ENCODE results near the gene RANBP3.
A peak's percentile ranks its signal among the peaks of the same experiment; 100 is the strongest.
"Not testable (repeated sequence)": the region's sequence is repeated elsewhere in the genome, so short reads cannot be mapped to it uniquely, and the experiment has no call there.

Gene RANBP3

DNA sequence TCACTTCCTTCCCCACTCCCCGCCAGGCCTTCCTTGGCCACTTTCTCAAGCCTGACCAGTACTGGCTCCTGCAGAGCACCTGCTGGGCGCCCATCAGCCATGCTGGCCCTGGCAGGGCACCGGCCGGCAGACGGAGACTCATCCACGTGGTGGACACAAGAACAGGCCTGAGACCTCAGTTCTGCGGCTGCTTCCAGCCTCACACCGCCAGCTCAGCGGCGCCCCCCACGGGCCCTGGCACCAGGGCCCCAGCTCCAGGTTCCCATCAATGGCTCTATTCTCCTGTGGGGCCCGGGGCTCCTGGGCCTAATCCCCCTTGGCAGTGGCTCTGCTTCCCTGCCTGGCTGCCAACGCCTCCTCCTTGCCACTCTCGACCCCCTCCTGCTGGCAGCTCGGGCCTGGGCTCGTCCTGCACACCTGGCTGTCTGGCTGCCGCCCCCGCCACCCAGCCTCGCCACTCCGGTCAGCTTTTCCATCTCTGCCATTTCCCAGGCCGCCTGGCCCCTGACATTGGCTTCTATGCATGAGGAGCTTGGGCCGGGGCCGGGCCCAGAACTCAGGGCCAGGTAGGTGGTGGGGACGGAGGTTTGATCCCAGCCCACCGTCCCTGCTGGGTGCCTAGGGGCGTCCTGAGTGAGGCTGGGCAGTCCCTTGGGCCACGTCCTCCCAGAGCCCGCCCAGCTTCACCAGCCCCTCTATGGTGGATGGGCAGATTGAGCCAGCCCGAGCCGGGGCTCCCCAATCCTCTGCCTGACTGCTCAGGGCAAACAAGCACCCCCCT lies 80.6 kb downstream of the RANBP3 start:
- DNase-seq: no peak

DNA sequence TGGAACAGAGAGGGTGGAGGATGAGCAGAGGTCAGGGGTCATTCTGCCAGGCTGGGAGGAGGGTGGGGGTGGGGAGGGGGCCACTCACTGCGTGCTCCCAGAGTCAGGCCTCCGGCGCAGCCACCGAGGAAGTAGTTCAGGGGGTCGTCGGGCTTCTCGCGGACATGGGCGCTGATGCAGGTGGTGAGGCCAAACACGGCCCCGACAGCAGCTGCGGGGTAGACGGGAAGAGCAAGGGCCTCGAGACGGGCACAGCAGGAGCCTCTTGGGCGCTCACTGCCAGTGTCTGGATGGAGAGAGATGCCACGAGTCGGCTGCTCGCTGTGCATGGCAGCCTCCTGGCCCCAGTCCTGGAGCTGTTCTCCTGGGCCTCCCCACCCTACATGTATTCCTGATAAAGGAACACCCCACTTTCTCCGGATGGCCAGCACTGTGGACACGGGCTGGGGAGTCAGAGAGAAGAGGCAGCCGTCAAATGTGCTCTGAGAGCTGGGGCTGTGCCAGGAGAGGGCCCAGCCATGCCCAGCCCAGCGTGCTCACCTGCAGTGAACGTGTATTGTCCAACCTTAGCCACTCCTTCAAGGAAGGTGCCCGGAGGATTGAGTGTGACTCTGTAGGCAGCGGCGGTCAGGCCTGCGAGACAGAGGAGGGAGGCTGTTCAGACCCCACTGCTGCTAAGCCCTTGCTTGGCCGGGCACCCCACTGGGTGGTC lies 81.4 kb downstream of the RANBP3 start:
- DNase-seq: no peak

DNA sequence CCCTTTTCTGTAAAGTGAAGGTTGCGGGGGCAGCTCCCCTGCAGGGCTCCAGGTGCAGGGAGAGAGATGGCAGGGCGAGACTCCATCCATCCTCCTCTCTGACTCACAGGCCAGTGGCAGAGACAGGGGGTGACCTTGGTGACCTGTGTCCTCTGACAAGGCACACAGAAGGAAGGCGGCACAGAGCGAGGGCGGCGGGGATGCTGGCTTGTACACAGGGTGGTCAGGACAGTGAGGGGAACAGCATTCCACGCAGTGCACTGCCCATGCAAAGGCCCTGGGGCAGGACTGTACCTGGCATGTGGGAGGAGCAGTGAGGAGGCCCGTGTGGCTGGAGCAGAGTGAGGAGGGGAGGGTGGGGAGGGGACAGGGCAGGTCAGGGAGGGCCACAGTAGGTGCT lies 82.0 kb downstream of the RANBP3 start:
- DNase-seq: no peak

DNA sequence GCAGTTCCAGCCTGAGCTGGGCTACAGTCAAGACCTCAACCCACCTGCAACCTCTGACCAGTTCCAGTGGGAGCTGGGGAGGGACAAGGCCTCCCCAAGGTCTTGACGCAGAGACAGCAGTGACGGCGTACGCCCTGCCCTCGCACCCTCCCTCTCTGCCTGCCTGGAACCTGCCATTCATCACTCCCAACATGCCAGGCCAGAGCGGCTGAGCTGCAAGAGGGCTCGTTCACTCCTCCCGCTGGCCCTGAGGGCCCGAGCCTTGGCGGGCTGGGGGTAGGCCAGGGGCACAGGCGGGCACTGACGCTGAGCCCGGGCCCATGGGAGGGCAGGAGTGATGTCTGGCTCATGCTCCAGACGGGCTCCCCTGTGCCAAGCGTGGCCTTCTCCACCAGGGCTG lies 82.5 kb downstream of the RANBP3 start:
- no peak for DNase-seq

DNA sequence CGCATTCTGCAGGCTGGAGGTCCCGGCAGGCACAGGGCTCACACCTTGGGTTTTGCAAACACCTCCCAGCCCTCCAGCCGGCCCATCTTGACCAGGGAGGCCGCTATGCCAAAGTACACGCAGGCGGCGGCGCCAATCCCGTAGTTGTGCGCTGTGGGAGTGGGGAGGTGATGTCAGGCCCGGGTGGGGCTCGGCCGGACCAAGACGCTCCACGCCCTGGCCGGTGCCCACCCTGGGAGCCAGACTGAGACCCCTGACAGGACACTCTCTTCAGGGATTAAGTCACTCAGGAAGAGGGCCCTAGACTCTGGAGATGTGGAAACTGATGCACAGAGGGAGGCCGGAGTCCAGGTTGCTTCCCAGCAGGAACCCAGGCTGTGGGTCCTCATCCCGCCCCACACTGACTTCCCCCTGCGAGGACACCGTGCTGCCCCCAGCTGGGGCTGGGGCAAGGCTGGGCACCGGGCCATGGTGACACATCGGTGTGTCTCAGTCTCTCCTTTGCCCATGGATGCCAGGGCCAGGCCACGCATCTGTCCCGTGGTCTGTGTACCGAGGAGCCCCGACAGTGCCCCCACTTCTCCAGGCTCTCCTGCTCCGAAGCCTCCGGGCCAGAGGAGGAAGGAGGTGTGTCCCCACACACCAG lies 83.1 kb downstream of the RANBP3 start:
- no peak for DNase-seq

DNA sequence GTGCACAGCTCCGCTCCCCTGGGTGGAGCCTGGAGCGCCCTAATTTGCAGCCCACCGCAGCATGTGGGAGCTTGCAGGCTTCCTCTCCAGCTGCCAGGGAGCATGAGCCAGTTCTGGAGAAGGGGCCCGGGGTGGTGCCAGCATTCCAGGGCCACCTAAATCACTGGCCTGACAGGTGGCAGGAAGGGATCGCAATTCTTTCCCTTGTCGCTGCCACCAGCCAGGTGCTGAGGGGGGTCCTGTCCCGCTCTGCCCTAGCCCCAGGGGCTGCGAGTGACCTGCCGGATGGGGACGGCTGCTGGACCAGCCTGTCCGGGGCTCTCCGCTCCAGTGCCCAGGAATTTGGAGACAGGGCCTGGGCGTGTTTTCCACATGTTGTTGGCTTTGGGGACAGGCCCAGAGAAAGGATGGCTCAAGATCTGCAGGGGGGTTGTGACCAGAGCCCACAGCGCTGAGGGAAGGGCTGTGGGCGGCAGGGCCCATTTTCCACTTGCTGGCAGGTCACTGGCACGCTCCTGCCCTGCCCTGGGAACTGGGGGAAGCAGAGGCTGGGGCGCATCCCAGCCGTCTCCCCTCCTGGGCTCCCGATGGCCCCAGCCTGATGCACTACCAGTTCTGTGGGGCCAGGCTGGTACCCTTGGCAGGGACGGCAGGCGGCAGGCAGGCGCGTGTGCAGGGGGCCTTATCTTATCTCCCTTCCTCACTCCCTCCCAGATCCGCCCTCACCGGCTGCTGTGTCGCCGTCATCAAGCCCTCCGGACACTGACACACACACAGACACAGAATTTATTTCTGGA lies 83.8 kb downstream of the RANBP3 start:
- no peak for DNase-seq

DNA sequence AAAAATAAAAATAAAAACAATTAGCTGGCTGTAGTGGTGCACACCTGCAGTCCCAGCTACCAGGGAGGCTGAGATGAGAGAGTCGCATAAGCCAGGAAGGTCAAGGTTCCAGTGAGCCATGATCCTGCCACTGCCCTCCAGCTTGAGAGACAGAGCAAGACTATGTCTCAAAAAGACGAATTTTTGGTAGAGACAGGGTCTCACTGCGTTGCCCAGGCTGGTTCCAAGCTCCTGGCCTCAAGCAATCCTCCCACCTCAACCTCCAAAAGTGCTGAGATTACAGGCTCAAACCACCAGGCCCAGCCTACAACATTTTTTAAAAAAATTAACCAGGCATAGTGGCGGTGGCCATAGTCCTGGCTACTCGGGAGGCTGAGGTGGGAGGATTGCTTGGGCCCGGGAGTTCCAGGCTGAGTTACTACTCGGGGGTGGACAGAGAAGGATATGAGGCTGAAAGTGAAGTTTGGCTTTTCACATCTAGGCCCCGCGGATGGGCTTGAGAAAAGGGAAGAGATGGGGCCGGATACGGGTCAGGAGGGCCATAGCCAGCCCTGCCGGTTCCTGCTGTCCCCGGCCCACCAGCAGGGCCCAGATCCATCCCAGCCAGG lies 84.5 kb downstream of the RANBP3 start:
- DNase-seq: no peak

DNA sequence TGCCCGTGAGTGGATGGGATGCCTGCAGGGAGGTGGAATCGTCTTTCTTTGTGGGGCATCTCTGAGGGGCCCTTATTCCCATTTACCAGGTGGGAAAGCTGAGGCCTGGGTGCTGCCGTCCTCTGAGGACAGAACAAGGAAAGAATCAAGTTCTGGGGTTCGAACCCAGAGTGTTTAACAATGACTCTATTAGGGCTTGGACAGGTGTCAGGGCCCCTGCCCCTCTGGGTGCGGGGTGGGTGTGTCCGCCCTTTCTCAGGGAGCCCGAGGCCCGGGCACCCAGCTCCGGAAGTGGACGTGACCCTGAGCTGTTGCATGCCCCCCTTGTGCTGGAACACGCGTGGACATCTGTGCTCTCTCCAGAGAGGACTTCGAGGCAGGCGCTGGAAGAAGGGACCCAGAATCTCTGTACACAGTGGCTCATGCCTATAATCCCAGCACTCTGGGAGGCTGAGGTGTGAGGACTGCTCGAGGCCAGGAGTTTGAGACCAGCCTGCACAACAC lies 85.1 kb downstream of the RANBP3 start:
- DNase-seq: no peak

DNA sequence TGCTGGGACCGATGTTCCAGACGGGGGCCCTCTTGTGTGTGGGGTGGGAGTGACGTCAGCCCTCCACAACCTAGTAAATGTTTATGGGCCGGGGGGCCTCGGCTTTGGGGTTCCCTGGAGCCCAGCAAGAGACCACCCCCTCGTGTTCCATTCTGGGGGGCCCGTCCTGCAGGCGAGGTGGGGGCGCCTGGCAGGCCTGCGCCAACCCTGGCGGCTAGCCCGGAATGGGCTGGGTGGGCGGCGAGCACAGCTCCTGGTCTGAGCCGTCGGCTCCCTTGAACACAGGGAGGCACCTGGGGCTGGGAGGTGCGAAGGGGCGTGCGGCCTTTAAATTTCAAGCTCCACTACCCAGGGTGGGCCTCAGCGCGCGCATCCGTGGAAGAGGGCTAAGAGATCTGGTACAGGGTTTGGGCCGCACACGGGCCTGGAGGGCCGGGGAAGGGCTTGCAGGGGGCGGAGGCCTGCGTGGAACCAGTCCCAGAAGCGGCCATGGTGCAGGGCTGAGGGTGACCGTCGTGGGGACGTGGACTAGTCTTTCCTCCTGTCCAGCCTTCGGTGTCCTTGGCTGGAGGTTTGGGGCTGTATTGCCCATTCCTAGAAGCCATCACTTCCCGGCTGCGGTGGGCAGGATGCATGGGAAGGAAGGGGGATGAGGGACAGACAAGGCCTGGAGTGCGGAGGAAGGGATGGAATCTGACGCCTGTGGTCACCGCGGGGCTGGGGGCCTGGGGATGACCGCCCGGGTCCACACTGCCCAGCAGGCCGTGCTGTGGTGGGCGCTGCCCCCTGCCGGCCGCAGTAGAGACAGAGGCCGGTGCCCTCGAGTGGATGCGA lies 85.8 kb downstream of the RANBP3 start:
- DNase-seq: peak in 1 of 2 donors; percentile 36

DNA sequence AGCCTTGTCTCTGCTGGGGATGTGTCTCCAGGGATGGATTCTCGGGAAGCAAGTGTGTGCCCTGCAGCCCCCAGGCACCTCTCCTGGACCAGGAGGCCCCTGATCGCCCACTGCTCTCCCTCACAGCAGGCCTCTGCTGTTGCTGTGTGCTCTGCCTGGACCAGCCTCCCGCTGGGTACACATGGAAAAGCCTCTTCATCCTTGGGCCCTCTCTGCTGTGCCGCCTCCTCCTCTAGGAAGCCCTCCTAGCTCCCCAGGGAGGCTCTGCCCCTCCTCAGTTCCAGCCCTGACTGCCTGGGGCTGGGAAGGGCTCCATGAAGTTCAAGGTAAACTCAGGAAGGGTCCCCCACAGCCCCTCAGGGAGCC lies 86.4 kb downstream of the RANBP3 start:
- DNase-seq: no peak

DNA sequence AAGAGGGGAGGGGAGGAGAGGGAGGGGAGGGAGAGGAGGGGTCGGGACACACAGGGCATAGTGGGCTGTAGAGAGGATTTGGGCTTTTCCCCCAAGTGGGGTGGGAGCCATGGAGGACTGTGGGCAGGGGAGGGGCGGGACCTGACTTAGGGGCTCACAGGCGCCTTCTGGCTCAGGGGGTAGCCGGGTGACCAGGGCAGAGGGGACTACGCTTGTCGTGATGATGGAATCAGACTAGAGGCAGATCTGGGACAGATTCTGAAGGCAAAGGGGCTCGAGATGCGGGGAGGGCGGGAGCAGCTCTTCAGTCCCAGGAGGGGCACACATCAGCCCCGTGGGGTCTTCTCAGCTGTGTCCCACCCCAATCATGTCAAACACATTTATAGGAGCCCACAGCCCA lies 87.8 kb downstream of the RANBP3 start:
- no peak for DNase-seq

DNA sequence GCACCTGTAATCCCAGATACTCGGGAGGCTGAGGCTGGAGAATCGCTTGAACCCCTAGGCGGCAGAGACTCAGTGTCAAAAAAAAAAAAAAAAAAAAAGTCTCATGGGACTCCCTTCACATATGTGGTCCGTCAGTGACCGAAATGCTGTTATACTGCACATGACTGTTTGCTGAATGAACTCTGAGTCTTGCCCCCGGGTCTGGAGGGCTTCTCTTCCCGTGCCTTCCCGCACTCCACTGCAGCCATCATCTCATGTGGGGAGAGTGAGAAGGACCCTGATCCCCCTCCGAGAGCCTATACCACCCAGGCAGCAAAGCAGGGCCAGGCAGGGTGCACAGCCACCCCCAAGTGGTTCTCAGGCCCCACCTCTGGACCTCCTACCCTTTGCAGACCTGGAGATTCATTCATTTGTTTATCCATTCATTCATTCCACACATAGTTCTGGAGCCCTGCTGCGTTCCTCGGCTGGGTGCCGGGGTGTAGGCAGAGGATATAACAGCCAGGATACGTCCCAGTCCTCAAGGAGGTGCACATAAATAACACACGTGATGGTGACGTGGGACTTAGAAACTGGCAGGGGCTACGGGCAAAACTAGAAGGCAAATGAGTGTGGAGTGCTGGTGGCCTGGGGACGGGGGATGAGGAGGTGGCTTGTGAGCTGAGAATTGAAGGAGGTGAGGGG lies 88.5 kb downstream of the RANBP3 start:
- no peak for DNase-seq

DNA sequence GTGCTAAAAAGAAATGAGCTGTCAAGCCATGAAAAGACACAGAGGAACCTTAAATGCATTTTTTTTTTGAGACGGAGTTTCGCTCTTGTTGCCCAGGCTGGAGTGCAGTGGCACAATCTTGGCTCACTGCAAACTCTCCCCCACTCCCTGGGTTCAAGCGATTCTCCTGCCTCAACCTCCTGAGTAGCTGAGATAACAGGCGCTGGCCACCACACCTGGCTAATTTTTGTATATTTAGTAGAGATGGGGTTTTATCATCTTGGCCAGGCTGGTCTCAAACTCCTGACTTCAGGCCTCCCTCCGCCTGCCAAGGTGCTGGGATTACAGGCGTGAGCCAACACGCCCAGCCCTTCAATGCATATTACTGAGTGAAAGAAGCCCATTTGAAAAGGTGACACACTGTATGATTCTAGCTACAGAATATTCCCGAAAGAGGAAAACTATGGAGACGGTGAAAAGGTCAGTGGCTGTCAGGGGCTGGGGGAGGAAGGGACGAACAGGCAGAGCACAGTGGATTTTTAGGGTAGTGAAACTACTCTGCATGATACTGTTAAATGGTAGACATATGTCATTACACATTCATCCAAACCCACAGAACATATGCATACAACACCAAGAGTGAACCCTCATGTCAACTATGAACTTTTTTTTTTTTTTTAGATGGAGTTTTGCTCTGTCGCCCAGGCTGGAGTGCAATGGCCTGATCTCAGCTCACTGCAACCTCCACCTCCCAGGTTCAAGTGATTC lies 93.7 kb downstream of the RANBP3 start:
- peak; percentile 15 to 22 for DNase-seq

DNA sequence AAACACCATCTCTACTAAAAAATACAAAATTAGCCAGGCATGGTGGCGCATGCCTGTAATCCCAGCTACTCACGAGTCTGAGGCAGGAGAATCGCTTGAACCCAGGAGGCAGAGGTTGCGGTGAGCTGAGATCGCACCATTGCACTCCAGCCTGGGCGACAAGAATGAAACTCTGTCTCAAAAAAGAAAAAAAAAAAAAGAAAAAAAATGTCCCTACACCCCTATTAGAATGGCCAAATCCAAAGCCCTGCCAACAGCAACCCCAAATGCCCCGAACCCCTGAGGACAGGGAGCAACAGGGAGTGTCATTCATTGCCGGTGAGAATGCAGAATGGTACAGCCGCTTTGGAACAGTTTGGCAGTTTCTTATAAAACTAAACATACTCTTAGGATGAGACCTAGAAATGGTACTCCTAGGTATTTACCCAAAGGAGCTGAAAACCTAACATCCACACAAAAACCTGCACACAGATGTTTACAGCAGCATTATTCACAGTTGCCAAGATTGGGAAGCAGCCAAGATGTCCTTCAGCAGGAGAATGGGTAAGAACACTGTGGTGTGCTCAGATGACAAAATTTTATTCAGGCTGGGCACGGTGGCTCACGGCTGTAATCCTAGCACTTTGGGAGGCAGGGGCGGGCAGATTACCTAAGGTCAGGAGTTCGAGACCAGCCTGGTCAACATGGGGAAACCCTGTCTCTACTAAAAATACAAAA lies 94.6 kb downstream of the RANBP3 start:
- not testable (repeated sequence) for DNase-seq

DNA sequence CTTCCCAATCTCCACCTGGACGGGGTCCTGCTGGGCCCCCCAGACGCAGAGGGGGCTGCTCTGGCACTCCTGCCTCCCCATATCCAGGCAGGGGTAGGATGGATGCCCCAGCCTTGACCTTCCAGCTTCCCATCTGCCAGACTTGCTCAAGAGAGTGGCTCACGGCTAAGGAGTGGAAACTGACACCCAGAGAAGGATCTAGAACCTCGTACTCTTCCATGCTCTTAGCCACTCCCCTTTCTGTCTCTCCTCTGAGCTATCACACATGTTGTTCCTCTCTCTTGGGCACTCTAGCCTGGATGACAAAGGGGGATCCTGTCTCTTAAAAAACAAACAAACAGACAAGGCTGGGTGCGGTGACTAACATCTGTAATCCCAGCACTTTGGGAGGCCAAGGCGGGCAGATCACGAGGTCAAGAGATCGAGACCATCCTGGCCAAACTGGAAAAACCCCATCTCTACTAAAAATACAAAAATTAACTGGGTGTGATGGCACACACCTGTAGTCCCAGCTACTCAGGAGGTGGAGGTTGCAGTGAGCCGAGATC lies 95.4 kb downstream of the RANBP3 start:
- DNase-seq: no peak

DNA sequence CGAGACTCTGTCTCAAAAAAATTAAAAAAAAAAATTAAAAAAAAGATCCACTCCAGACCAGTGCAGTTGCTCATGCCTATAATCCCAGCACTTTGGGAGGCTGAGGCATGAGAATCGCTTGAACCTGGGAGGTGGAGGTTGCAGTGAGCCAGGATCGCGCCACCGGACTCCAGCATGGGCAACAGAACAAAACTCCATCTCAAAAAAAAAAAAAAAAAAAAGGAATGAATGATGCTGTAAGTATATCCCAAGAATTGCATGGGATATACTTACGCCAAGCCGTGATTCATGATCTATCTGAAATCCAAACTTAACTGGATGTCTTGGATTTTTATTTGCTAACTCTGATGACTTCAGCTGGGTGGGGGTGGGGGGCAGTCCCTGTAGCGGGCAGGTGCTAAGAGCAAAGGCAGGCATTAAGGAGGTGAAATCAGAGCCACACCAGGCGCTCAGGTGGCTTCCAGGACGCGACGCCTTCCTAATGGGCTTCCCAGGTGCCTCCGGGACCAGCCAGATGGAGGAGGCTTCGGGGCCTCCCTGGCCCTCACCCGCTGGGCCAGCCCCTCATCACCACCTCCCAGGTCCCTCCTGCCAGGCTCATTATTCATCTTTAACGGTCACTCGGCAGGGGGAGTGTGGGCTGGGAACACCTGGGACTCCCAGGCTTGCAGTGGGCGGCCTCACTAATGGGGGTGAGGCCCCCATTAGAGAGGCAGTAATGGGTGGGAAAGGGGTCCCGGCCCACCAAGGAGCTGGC lies 96.2 kb downstream of the RANBP3 start:
- DNase-seq: no peak

DNA sequence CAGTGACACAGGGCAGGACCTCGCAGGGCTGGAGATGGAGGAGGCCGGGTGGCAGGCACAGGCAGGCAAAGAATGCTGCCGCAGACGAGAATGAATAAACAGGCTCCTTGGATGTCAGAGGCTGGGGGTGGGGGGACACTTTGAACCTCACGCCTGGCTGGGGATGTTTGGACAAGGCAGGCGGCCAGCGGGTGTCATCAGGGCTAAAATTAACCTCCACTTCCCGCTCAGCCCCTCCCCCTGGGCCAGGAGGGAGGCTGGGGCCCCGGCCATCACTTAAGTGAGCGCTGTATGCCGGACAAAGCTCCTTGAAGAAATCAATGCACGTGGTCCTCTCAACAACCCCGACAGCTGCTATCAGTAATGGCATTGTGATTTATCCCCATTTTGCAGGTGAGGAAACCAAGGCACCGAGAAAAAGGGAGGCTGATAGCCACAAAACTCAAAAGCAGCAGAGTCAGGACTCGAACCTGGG lies 97.3 kb downstream of the RANBP3 start:
- no peak for DNase-seq

DNA sequence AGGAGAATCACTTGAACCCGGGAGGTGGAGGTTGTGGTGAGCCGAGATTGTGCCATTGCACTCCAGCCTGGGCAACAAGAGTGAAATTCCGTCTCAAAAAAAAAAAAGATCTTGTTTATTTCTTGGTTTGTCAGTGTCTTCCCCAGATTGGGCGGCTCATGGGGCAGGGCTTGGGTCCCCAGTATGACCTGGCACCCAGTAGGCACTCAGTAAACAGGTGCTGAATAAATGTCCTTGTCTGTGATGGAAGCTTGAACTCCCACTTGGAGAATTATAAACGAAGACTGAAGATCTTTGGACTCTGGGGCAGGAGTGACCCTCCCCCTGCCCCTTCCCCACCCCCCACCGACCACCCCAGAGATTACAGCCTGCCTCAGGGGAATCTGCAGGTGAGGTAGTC lies 97.7 kb downstream of the RANBP3 start:
- no peak for DNase-seq

Data from inflammatory macrophage treated with lipopolysaccharide for 1 hour (primary cell).